Fibroblast of lung (primary cell): ENCODE results near the gene SFTA2. TPM values are rescaled to one million over a fixed set of nuclear protein-coding genes. Genes with fewer than 3 reads are reported as not detected.

Source experiments
- polyA plus RNA-seq, 2 donors: library from polyadenylated mRNA; depleted of rRNA in 1 of 2; stranded (reverse) in 1 of 2; unstranded in 1 of 2; fragments of >200 nt; gene quantifications; 2 replicates each; pipeline ENCODE4 v1.2.1, GENCODE V29; 2011 to 2012; ENCODE audit warnings: missing spikeins in 1 of 2
- total RNA-seq: library from RNA; depleted of rRNA; stranded (reverse); fragments of >200 nt; gene quantifications from 2 replicates; pipeline ENCODE4 v1.2.1, GENCODE V29; 2014

SFTA2 gene
- total and polyA plus RNA-seq, 2 donors (not counting 1 experiment from before 2014, with no cell fraction given): not detected

Other genes with a start within 250 kb of the SFTA2 start
- gene PPP1R18, start 245.5 kb downstream of the SFTA2 start, total RNA-seq: 44.4 and 63.4 TPM in 2 replicates
- gene PPP1R18, start 245.5 kb downstream of the SFTA2 start, polyA plus RNA-seq: 92.6 and 122 TPM in 2 replicates
- 1.5 and 2.5 TPM in 2 replicates for gene NRM, start 241.2 kb downstream of the SFTA2 start, total RNA-seq
- 18.3 and 39.6 TPM in 2 replicates for gene NRM, start 241.2 kb downstream of the SFTA2 start, polyA plus RNA-seq
- gene MDC1, start 214.9 kb downstream of the SFTA2 start, total RNA-seq: 3.3 and 5.0 TPM in 2 replicates
- 3.3 and 7.4 TPM in 2 replicates for gene MDC1, start 214.9 kb downstream of the SFTA2 start, polyA plus RNA-seq
- 432 and 551 TPM in 2 replicates for gene TUBB, start 211.8 kb downstream of the SFTA2 start, total RNA-seq
- gene TUBB, start 211.8 kb downstream of the SFTA2 start, polyA plus RNA-seq: 1,493 and 2,513 TPM in 2 replicates
- 136 and 180 TPM in 2 replicates for gene FLOT1, start 189.5 kb downstream of the SFTA2 start, total RNA-seq
- gene FLOT1, start 189.5 kb downstream of the SFTA2 start, polyA plus RNA-seq: 301 TPM in 2 replicates
- gene IER3, start 187.6 kb downstream of the SFTA2 start, total RNA-seq: 42.9 and 43.3 TPM in 2 replicates
- gene IER3, start 187.6 kb downstream of the SFTA2 start, polyA plus RNA-seq: 34.2 and 102 TPM in 2 replicates
- 16.7 and 17.5 TPM in 2 replicates for gene DDR1, start 47.7 kb downstream of the SFTA2 start, total RNA-seq
- gene DDR1, start 47.7 kb downstream of the SFTA2 start, polyA plus RNA-seq: 6.2 and 10.9 TPM in 2 replicates
- 8.7 and 12.2 TPM in 2 replicates for gene GTF2H4, start 24.0 kb downstream of the SFTA2 start, total RNA-seq
- gene GTF2H4, start 24.0 kb downstream of the SFTA2 start, polyA plus RNA-seq: 15.3 and 25.3 TPM in 2 replicates
- 13.1 and 20.5 TPM in 2 replicates for gene VARS2, start 17.9 kb downstream of the SFTA2 start, total RNA-seq
- 6.8 and 11.4 TPM in 2 replicates for gene VARS2, start 17.9 kb downstream of the SFTA2 start, polyA plus RNA-seq
- gene MUCL3, start 8.8 kb upstream of the SFTA2 start, total RNA-seq: not detected in 2 replicates
- 0.01 TPM in 1 of 2 replicates, not detected in the other for gene MUCL3, start 8.8 kb upstream of the SFTA2 start, polyA plus RNA-seq
- not detected in 2 replicates for gene MUC21, start 51.5 kb upstream of the SFTA2 start, total RNA-seq
- not detected in 2 replicates for gene MUC21, start 51.5 kb upstream of the SFTA2 start, polyA plus RNA-seq
- not detected in 2 replicates for gene MUC22, start 78.3 kb upstream of the SFTA2 start, total RNA-seq
- not detected in 2 replicates for gene MUC22, start 78.3 kb upstream of the SFTA2 start, polyA plus RNA-seq
- not detected in 2 replicates for gene C6orf15, start 180.4 kb upstream of the SFTA2 start, total RNA-seq
- gene C6orf15, start 180.4 kb upstream of the SFTA2 start, polyA plus RNA-seq: not detected in 2 replicates
- gene PSORS1C1, start 182.6 kb upstream of the SFTA2 start, total RNA-seq: 0.66 and 1.8 TPM in 2 replicates
- gene PSORS1C1, start 182.6 kb upstream of the SFTA2 start, polyA plus RNA-seq: 0.40 and 0.41 TPM in 2 replicates
- gene CDSN, start 188.3 kb upstream of the SFTA2 start, total RNA-seq: not detected in 2 replicates
- not detected in 2 replicates for gene CDSN, start 188.3 kb upstream of the SFTA2 start, polyA plus RNA-seq
- not detected in 2 replicates for gene PSORS1C2, start 206.9 kb upstream of the SFTA2 start, total RNA-seq
- gene PSORS1C2, start 206.9 kb upstream of the SFTA2 start, polyA plus RNA-seq: not detected in 2 replicates
- 19.0 and 19.3 TPM in 2 replicates for gene CCHCR1, start 225.6 kb upstream of the SFTA2 start, total RNA-seq
- 7.4 and 8.9 TPM in 2 replicates for gene CCHCR1, start 225.6 kb upstream of the SFTA2 start, polyA plus RNA-seq
- 2.3 and 8.4 TPM in 2 replicates for gene TCF19, start 226.4 kb upstream of the SFTA2 start, total RNA-seq
- gene TCF19, start 226.4 kb upstream of the SFTA2 start, polyA plus RNA-seq: 7.2 and 20.7 TPM in 2 replicates
- gene POU5F1, start 238.5 kb upstream of the SFTA2 start, total RNA-seq: under 0.01 TPM in 2 replicates
- gene POU5F1, start 238.5 kb upstream of the SFTA2 start, polyA plus RNA-seq: 0.23 TPM in 1 of 2 replicates, not detected in the other